ENCODE data around the gene PDIA6. TPM values are rescaled to one million over a fixed set of nuclear protein-coding genes. Genes with fewer than 3 reads are reported as not detected.
A peak's percentile ranks its signal among the peaks of the same experiment; 100 is the strongest.
"Not testable (repeated sequence)": the region's sequence is repeated elsewhere in the genome, so short reads cannot be mapped to it uniquely, and the experiment has no call there.

Gene PDIA6
- total RNA-seq, 1 donor from 2014 or later = 314 TPM

DNA sequence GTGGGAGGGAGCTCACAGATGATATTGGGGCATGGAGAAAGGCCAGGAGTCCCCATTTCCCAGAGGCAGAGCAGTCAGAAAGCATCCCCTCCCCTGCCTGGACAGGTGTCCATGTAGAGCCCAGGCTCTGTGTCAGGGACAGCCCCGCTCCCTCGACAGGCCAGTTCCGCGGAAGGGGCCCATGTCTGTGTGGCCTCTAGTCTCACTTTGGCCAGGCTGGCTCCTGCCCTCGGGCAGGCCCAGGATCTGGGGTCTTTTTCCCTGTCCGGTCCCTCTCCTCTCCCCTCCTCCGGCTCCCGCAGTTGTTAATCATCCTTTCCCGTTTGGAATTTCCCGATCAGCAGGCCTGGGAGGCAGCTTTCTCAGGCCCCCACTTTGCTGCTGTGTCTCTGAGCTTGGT is 20.4 kb upstream of the PDIA6 start:
- no peak for DNase-seq (ENCODE audit: low read depth in 2 of 2)

- DNase-seq (ENCODE audit: low read depth in 2 of 2) = peak; percentile 81 to 89
These were observed 19.8 kb upstream of the PDIA6 start for GRCh38 chr2:10832203-10832936.

- peak in 1 of 2 donors; percentile 25 for DNase-seq (ENCODE audit: low read depth in 2 of 2)
These were observed 18.9 kb upstream of the PDIA6 start for GRCh38 chr2:10831400-10831985.

DNA sequence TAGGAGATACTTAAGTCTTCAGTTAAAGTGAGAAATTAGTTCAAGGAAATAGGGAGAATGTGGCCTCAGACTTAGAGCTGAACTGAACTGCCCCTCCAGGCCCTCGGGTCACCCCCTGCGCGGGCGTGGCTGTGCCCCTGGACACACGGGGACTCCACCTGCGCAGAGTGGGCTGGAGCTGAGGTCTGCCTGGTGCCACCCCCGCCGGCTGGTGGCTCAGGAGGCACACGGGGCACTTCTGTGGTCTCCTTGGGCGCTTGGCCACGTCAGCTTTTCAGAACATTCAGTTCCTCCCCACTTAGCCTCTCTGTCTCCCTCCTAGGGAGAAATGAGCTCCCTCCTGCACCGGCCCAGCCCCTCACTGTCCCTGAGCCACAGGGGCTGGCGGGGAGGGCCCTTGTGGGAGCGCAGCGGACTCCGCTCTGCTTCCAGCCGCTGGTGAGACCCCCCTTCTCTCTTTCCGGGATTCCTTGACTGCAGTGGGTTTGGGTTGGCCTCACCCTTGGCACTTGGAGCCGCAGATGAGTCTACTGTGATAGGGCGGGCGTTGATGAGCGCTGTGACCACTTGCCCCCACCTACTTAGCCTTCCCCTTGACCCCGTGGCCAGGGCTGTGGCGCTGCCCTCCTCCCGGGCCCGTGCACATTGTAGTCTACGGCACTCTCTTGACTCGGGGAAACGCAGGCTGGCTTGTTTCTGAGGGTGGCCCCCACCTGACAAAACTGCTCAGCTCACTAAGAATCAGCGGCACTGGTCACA is 18.2 kb upstream of the PDIA6 start:
- DNase-seq (ENCODE audit: low read depth in 2 of 2) = no peak

DNA sequence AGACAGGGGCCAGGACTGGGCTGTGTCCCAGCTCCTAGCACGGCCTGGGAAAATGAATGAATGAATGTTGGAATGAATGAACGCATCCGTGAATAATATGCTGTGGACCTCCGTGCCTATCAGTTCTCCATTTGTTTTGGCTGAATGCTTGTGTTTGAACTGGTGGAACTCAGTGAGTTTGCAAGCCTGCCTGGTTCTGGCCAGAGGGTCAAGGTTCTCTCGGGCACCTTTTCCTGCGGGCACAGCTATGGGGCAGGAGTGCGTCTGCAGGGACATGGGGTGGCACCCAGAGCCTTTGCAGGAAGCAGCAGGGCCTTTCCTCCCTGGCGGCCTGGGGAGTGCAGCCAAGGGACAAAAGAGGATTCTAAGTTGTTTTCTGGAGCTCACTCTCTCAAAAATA is 17.6 kb upstream of the PDIA6 start:
- DNase-seq (ENCODE audit: low read depth in 2 of 2) = no peak

GRCh38 chr2:10829299-10829698 is 16.7 kb upstream of the PDIA6 start:
- DNase-seq (ENCODE audit: low read depth in 2 of 2) = no peak

DNA sequence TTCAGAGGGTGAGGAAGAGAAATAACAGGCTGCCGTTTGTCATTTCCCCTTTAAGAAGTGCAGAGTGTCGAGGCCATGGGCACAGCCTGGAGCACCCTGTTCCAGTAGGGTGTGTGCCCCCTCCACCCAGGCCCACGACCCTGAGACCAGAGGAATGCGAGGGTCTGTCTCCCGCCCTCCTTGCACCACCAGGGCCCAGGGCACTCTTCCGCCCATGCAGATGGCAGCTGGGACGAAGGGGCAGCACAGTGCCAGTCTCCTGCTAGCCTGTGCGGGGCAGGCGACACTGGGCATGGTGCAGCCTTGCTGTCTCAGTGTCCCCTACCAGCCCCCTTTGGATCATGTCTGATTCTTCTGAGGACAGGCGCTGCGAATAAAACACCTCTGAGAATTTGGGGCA is 15.8 kb upstream of the PDIA6 start:
- DNase-seq (ENCODE audit: low read depth in 2 of 2) = no peak

GRCh38 chr2:10826625-10827024 is 14.0 kb upstream of the PDIA6 start:
- DNase-seq (ENCODE audit: low read depth in 2 of 2) = no peak

GRCh38 chr2:10826026-10826425 is 13.4 kb upstream of the PDIA6 start:
- peak in 1 of 2 donors; percentile 29 for DNase-seq (ENCODE audit: low read depth in 2 of 2)

GRCh38 chr2:10824191-10824590 is 11.6 kb upstream of the PDIA6 start:
- DNase-seq (ENCODE audit: low read depth in 2 of 2) = no peak

DNA sequence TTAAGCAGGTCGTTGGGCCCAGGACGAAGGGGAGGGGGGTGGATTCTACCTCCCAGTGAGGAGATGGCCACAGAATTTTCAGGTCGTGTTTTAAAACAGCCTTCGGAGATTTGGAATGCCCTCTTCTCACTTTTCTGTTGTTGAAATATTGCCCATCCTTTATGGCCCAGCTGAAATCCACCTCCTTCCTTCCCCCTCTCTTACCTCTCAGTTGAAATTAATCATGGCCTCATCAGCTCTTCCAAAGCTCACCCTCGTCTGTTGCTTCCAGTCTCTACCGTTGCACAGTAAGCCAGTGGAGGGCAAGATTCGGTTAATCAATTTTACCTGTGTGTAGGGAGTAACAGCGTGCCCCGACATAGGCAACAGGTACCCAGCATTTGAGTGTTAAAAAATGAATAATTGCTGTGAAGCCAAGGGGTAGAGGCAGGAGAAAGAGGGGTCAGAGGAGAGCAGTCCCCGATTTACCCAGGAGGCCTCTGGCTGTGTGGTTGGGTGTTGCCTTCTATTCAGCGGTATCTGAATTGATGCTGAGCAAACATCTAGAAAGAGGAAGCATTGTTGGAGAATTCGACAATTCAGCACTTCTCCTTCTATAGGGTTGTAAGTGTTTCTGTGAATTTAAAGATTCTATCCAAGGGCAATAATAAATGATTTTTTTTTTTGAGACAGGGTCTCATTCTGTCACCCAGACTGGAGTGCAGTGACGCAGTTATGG is 8.6 kb upstream of the PDIA6 start:
- DNase-seq (ENCODE audit: low read depth in 2 of 2) = no peak

GRCh38 chr2:10820562-10820961 is 8.0 kb upstream of the PDIA6 start:
- DNase-seq (ENCODE audit: low read depth in 2 of 2) = peak in 1 of 2 donors; percentile 62

DNA sequence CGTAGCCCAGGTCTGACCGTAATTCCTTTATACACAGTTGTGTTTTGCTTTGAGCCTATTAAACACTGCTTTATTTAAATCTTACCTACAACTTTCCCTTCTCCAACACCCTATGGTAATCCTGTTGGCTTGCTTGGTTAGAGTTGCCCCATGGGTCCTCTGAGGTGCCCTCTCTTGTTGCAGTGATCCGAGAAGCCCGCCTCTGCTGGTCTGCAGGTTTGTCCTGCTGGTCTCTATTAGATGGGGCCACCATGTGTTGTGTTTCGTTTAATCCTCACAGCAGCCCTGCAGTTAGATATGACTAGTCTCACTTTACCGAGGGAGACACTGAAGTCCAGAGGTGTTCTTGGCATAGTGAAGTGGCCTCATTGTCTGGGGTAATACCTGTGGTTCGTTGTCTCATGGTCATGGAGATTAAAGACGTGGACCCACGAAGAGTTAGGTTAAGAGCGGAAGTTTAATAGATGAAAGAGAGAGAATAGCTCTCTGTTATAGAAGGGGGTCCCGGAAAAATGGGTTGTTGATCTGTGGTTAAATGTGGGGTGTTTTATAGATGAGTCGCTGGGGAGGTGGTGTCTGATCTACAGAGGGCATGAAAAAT is 7.2 kb upstream of the PDIA6 start:
- no peak for DNase-seq (ENCODE audit: low read depth in 2 of 2)

- DNase-seq (ENCODE audit: low read depth in 2 of 2) = peak in 1 of 2 donors; percentile 53
These were observed 6.4 kb upstream of the PDIA6 start for GRCh38 chr2:10818984-10819383.

DNA sequence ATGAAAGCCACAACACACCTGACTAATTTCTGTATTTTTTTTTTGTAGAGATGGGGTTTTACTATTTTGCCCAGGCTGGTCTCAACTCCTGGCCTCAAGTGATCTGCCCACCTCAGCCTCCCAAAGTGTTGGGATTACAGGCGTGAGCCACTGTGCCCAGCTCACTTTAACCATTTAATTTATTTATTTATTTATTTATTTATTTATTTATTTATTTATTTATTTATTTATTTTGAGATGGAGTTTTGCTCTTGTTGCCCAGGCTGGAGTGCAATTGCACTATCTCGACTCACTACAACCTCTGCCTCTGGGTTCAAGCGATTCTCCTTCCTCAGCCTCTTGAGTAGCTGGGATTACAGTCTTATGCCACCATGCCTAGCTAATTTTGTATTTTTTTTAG is 5.7 kb upstream of the PDIA6 start:
- not testable (repeated sequence) for DNase-seq (ENCODE audit: low read depth in 2 of 2)

DNA sequence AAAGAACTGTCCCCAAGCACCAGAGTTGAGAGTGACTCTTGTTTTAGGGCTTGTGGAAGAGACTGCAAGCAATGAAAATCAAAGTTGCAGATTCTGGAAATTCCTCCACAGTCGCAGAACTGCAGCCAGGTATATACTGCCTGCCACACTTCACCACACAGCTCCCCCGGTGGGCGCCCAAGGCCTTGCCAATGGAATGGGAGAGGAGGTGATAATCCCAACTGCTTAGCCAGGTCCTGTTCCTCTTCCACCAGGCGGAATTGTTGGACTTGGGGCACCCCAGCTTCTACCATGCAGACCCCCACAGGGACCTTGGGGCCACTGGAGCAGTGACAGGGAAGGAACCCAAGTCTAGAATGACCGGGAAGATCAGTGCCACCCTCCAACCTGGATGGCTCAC is 4.8 kb upstream of the PDIA6 start:
- peak in 1 of 2 donors; percentile 32 for DNase-seq (ENCODE audit: low read depth in 2 of 2)

DNA sequence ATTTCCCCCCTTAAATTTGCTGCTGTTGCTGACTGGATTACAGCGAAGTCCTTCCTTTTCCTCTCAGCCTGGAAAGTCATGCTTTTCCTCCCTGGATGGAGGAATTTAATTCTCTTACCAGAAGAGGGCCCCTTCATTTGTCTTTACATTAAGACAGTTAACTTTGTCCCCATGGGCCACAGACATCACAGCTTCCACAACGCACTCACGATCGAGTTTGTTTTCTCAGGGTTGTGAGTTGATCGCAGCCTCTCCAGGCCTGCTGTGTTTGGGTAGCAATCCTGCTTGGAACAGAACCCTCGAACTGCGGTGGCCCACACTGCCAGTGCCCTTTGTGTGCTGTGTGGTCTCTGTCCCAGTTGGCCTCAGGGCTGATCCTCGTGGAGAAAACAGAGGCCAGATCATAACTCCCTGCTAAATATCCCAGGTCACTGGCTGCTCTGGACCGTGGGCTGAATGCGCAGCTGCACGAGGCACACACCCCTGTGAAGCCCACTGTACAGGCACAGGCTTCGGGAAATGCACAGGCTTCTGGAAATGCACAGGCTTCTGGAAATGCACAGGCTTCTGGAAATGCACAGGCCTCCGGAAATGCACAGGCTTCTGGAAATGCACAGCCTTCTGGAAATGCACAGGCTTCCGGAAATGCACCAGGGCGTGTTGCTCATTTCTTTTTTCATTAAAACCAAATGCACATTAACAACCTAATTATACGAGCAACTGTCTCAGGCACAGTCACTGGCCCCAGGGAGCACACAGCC is 2.2 kb upstream of the PDIA6 start:
- DNase-seq (ENCODE audit: low read depth in 2 of 2) = no peak

GRCh38 chr2:10814142-10814541 is 1.6 kb upstream of the PDIA6 start:
- no peak for DNase-seq (ENCODE audit: low read depth in 2 of 2)

- DNase-seq (ENCODE audit: low read depth in 2 of 2) = not testable (repeated sequence)
These were observed 866 bp upstream of the PDIA6 start for GRCh38 chr2:10813163-10814138.

DNA sequence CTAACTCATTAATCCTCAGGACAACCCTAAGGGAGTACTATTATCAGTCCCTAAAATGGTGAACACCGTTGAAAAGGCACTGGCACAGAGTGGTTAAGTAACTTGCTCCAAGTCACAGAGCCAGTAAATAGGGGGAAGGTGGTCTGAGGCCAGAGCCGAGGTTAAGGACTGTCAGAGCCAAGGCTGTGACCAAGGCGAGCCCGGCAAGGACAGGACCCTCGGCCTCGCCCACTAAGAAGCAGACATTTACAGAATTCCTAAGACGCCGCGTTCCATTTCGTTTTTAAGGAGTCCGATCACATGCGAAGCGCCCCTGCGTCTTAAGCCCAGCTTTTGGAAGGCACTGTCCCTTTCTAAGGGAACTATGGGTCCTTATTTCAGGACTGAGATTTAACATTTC is 1.1 kb downstream of the PDIA6 start:
- DNase-seq (ENCODE audit: low read depth in 2 of 2) = no peak

Data from lung microvascular endothelial cell (primary cell).